AML-193 (cell line): ENCODE results near the gene RGS9.

Source experiments
- DNase-seq, 2 experiments: peaks; one replicate each; lab custom pipeline; 2025; lab: John Stamatoyannopoulos, UW

Gene RGS9

DNA sequence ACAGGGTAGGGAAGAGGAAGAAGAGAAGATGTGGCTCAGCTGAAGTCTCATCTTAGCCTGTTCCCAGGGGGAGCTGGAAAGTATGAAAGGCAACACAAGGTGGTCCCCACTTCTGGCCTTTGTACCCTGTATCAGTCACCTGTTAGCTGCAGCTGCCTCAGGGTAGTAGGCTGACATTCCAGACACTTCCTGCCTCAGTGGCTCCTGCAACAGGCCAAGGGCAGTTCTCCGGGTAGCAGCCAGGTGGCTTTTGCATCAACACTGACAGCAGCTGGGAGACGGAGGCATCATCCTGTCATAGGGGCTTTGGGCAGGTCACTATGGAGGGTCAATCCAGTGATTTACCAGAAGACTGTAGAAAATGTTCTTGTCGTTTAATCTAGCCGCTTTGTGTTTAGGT lies 124.0 kb downstream of the RGS9 start:
- no peak for DNase-seq

DNA sequence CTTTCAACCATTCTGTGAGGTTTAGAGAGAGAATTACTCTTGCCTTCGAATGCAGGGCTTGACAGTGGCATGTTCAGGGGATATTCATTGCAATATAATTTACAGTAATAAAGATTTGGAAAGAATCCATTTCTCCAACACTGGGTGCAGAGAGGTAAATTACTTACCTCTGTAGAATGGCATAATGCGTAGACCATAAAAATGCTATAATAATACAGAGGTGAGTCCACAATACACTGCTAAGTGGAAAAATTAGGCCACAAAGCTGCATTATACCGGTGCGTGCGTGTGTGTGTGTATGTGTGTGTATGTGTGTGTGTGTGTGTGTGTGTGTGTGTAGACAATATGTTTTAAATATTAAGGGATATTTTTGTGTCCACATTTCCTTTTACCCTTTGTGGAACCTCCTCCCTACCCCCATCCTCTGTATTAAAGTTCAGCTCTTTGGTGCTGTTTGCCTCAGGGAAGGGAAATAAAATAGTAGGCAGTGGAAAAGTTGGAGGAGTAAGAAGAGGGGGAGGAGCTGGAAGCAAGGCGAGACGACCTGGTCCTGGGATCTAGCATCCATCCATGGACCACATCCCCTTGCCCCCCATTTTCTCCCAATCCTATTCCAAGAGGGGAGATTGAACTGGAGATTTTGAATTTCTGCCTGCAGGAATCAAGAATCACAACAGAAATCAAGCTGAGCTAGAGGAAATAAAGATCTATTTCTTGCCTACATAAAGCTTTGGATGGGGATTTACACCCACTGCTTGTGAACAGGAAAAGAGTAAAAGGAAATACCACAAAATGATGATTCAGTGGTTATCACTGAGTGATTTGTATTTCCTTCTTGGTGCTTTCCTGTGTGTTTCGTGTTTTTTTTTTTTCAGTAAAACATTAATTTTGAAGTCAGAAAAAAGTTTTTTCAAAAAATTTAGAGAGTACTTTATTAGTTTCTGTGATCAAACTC lies 124.8 kb downstream of the RGS9 start:
- DNase-seq: no peak

DNA sequence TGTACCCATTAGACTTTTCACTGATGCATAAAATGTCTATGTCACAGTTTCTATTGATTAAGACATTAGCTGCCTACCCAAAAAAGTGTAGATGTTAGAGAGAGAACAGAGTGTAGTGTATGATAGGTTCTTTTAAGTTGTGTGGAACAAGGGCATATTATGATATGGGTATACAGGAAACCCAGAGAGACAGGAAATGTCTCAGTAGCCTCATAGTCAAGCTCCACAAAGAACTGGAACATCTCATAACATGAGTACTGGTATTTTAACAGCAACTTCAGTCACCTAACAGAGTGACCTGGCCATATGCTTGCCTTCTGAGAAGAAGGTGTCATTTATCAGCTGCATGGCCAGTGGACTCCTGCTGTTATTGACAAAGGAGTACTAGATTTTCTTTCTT lies 128.1 kb downstream of the RGS9 start:
- DNase-seq: no peak

DNA sequence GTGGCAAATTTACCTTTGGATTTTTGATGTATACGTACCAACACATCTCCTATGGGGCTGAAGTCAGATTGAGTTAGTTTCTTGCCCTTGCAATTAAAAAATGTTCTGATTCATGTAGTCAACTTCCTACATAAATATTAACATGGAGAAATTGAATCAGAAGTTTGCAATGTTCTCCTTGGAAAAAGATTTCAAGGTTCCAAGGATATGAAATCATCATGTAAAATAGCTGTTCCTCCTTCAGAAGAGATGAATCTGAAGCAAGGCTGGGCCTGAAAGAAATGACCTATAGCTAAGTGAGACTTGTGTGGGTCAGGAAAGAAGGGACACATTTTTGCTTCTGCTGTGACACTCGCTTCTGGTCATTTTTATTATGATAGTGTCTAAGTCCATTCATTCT lies 131.7 kb downstream of the RGS9 start:
- DNase-seq: no peak

DNA sequence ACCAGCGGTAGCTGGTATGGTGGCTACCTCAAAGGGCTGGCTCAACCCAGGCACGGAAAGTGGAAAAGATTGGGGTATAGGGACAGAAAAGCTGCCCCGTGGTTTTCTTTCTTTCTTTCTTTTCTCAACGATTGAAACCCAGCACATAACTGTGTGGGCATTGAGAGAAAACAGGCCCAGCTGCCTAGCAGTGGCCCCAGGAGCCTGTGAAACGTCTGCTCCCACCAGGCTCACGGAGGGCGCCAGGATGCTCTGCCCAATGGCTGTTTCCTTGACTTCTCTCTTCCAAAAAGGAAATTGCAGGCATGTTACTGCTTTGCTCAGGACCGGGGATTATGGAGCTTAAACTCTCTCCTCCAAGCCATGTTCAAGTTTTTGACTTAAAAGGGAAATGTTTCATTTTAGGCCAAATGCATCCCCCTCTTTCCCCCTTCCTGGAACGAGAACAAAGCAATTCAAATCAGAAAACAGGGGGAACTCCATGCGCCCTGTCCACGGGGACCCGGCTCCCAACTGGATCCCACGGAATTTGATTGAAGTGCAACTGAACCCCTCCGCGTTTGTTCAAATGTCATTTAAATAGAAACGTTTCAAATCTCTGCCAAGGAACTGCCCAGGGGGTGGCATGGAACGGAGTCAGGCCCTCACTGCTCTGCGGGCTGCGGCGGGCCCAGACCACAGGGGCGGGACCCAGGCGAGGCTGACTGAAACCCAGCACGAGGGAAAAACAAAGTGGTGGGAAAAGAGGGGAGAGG lies 133.5 kb downstream of the RGS9 start:
- no peak for DNase-seq

DNA sequence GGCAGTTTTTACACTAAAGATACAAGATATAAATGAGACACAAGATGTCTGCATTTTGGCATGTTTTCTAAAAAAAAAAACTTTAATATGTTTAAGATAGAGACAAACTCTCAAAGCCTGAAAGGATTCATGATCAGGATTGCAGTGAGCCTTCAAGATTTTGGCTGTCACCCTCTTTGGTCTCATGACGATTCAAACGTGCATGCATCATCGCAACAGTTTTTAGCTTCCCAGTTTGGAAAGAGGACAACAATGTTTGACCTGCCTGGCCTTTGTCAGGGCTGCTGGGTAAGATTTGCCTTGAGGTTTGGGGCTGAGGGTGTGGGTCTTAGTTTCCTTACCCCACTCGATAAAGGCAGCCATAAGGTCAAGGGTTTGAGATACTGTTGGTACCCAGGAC lies 134.1 kb downstream of the RGS9 start:
- DNase-seq: no peak
